Loucy (cell line): ENCODE measurements around the gene TTC32.

ENCODE experiments used
- H2AFZ ChIP-seq: fragments of 200-600 bp; sonication (generic); 2 replicates; pipeline ENCODE4 v1.6.0; 2016; ENCODE audit warnings: antibody characterized with exemption, mild to moderate bottlenecking, low read length, moderate library complexity
- H3F3A ChIP-seq: fragments of 200-600 bp; 2 replicates; pipeline ENCODE4 v1.6.0; 2016; ENCODE audit warnings: antibody characterized with exemption, low read depth, mild to moderate bottlenecking
- H3K27me3 ChIP-seq: fragments of 200-600 bp; sonication (generic); 2 replicates; pipeline ENCODE4 v1.6.1; 2014; ENCODE audit warnings: low read length, mild to moderate bottlenecking; ENCODE audit not compliant: insufficient read depth, poor library complexity, severe bottlenecking
- H3K36me3 ChIP-seq: fragments of 200-600 bp; sonication (generic); 2 replicates; pipeline ENCODE4 v1.6.1; 2016; ENCODE audit warnings: low read length; ENCODE audit not compliant: insufficient read depth
- H3K4me1 ChIP-seq: fragments of 200-600 bp; sonication (generic); 2 replicates; pipeline ENCODE4 v1.5.1; 2014; ENCODE audit warnings: low read length, mild to moderate bottlenecking; ENCODE audit not compliant: insufficient read depth, poor library complexity, severe bottlenecking
- H3K4me2 ChIP-seq: fragments of 200-600 bp; sonication (generic); 2 replicates; pipeline ENCODE4 v1.6.0; 2014; ENCODE audit warnings: antibody characterized with exemption, low read length, low read depth, mild to moderate bottlenecking; ENCODE audit not compliant: poor library complexity, severe bottlenecking
- H3K4me3 ChIP-seq: fragments of 200-600 bp; sonication (generic); 2 replicates; pipeline ENCODE4 v1.5.1; 2014; ENCODE audit warnings: low read length, mild to moderate bottlenecking, mixed read lengths; ENCODE audit not compliant: poor library complexity, severe bottlenecking
- H3K79me2 ChIP-seq: fragments of 200-600 bp; sonication (generic); 2 replicates; pipeline ENCODE4 v1.6.1; 2014; ENCODE audit warnings: low read length; ENCODE audit not compliant: insufficient read depth
- H3K9ac ChIP-seq: fragments of 200-600 bp; sonication (generic); 2 replicates; pipeline ENCODE4 v1.6.0; 2014; ENCODE audit warnings: mild to moderate bottlenecking, low read depth, low read length, moderate library complexity; ENCODE audit not compliant: poor library complexity, severe bottlenecking
- H3K9me2 ChIP-seq: fragments of 200-600 bp; sonication (generic); replicated peaks from 2 replicates; pipeline ENCODE4 v1.6.1; 2016; ENCODE audit warnings: low read depth, low read length, mixed read lengths
- H3K9me3 ChIP-seq: fragments of 200-600 bp; sonication (generic); 2 replicates; pipeline ENCODE4 v1.6.1; 2014; ENCODE audit warnings: mild to moderate bottlenecking, antibody characterized with exemption, low read length, low read depth; ENCODE audit not compliant: insufficient read depth
- H4K20me1 ChIP-seq: fragments of 200-600 bp; sonication (generic); 2 replicates; pipeline ENCODE4 v1.6.0; 2014; ENCODE audit warnings: antibody characterized with exemption, low read length, mild to moderate bottlenecking; ENCODE audit not compliant: insufficient read depth, poor library complexity, severe bottlenecking
- EZH2phosphoT487 ChIP-seq: fragments of 200-600 bp; IDR thresholded peaks from 2 replicates; pipeline ENCODE4 v1.6.1; 2018; ENCODE audit warnings: antibody characterized with exemption, mild to moderate bottlenecking, moderate library complexity, borderline replicate concordance
- TF ChIP-seq, protein P1 (sequence below): fragments of 200-600 bp; sonication (generic); conservative IDR thresholded peaks from 2 replicates; pipeline ENCODE4 v1.5.1; 2014; ENCODE audit warnings: mild to moderate bottlenecking, antibody characterized with exemption, low read length

The TTC32 gene

DNA sequence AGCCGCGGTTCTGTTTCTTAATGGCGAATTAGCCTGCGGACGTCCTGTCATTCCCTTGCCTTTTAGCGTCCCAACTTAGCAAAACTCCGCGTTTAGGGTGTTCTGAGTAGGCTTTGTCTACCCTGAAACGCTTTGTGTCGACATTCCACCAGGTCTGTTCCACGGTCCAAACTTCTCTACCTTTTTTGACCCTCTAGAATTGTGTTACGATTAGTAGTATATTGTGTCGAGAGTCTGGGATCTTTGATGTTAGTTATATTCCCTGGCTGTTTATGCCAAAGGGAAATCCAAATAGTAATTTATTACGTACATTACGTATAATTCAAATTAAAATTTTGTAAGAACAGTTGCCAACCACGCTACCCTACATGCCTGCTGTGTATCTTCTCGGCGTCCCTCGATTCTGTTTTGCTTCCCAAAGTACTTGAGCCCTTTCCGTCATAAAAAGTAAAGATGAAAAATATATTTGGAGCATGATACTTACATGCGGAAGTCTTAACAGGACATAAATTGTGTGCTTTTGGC, 495 bp upstream of the TTC32 start:
- peak overlapping the region; percentile 86 for H3K4me3 ChIP-seq

DNA sequence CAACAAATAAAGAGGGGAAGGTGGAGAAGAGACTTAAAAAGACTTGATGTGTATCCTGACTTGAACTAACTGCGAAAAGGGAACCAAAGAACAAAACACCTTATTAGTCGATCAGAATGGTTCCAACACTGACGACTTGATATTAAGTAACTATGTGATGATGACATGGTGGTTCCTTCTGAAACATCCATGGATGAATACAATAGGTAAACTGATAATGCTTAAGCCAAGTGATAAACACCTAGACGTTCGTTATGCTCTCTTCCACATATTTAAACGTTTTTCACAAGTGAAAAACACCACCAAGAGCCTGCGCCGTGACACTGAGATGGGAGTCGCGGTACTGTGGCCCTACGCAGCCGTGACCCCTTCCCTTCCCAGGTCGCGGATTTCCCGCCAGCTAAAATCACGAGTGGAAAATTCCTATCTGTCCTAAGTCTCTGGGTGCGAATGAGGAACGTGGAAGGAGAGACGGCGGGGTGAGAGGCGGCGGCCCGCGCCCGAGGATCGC, 797 bp downstream of the TTC32 start:
- H3K9me2 ChIP-seq = no peaks in the 10 kb centered on the region
- peaks cover 28% of the 10 kb centered on the region for H4K20me1 ChIP-seq
- no peaks in the 10 kb centered on the region for H3F3A ChIP-seq
- H3K4me2 ChIP-seq = peak overlapping the region; percentile 92
- H3K27me3 ChIP-seq = peaks cover 35% of the 10 kb centered on the region
- H3K4me1 ChIP-seq = peaks cover 48% of the 10 kb centered on the region
- H3K36me3 ChIP-seq = no peaks in the 10 kb centered on the region
- peaks cover 42% of the 10 kb centered on the region for H3K79me2 ChIP-seq
- H3K9me3 ChIP-seq = no peaks in the 10 kb centered on the region
- TF ChIP-seq EZH2phosphoT487 = no peak
- TF ChIP-seq, protein P1, sequence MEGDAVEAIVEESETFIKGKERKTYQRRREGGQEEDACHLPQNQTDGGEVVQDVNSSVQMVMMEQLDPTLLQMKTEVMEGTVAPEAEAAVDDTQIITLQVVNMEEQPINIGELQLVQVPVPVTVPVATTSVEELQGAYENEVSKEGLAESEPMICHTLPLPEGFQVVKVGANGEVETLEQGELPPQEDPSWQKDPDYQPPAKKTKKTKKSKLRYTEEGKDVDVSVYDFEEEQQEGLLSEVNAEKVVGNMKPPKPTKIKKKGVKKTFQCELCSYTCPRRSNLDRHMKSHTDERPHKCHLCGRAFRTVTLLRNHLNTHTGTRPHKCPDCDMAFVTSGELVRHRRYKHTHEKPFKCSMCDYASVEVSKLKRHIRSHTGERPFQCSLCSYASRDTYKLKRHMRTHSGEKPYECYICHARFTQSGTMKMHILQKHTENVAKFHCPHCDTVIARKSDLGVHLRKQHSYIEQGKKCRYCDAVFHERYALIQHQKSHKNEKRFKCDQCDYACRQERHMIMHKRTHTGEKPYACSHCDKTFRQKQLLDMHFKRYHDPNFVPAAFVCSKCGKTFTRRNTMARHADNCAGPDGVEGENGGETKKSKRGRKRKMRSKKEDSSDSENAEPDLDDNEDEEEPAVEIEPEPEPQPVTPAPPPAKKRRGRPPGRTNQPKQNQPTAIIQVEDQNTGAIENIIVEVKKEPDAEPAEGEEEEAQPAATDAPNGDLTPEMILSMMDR = no peak
- H3K4me3 ChIP-seq = peak overlapping the region; percentile 86
- H2AFZ ChIP-seq = peak overlapping the region; percentile 97
- H3K9ac ChIP-seq = peak overlapping the region; percentile 95

More for the DNA sequence above, 495 bp upstream of the TTC32 start:
- H2AFZ ChIP-seq = peak overlapping the region; percentile 97
- H3K27me3 ChIP-seq = peaks cover 40% of the 10 kb centered on the region
- H3K9ac ChIP-seq = peak overlapping the region; percentile 95
- peak overlapping the region; percentile 92 for H3K4me2 ChIP-seq
- H3K9me3 ChIP-seq = no peaks in the 10 kb centered on the region
- H3F3A ChIP-seq = no peaks in the 10 kb centered on the region
- TF ChIP-seq, protein P1 = no peak
- no peak for TF ChIP-seq EZH2phosphoT487
- no peaks in the 10 kb centered on the region for H3K36me3 ChIP-seq
- H3K9me2 ChIP-seq = no peaks in the 10 kb centered on the region
- peaks cover 35% of the 10 kb centered on the region for H3K79me2 ChIP-seq
- H3K4me1 ChIP-seq = peaks cover 38% of the 10 kb centered on the region
- H4K20me1 ChIP-seq = peaks cover 23% of the 10 kb centered on the region

DNA sequence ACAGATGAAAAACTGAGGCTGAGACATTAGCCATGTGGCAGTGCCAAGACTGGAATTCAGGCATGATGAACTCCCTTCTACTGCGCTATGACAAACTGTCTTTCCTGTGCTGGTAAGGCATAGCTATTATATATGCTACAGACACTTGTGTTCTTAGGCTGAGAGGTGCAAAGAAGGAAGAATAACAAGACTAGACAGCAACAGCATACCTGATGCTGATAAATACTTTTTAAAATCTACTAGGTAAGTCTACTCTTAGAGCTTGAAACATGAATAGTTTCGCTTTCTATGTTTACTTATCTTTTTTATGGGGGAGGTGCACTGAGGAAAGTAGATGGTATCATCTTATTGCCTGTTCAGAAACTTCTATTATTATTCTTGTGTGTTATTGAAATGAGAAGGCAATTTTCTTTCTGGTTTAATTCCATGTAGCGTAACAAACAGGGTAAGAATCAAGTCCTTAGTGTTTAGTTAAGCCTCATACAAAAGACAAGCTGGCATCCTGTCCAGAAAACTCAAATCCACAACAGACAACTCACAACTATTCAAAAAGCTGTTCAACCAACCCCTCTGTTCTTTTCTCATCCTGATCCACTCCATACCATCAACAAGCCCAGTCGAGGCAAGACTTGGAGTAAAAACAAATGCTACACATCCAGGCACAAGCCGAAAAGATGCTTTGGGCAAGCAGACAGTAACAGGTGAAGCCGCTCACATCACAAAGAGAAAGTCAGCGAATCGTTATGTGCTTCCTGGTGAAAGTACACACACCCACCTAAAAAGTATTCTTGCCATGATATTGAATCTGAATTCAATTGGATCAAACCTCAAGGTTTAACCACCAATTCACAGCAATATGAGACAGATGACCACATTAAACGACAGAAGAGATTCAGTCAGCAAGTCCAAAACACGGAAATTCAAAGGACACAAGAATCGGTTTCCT, 1.5 kb downstream of the TTC32 start:
- Histone ChIP-seq H3K79me2 (peaks cover 49% of the 10 kb centered on the region), H3K9me2 (no peaks in the 10 kb centered on the region), H2AFZ (peak overlapping the region; percentile 97), H3K9me3 (no peaks in the 10 kb centered on the region), H4K20me1 (peaks cover 28% of the 10 kb centered on the region), H3K4me2 (peak overlapping the region; percentile 92), H3K4me3 (peak overlapping the region; percentile 86), H3K4me1 (peaks cover 55% of the 10 kb centered on the region), H3K9ac (peak overlapping the region; percentile 95), H3K36me3 (no peaks in the 10 kb centered on the region), H3K27me3 (peaks cover 28% of the 10 kb centered on the region), H3F3A (no peaks in the 10 kb centered on the region)
- TF ChIP-seq, protein P1 = no peak
- no peak for TF ChIP-seq EZH2phosphoT487
